Endothelial cell of umbilical vein (primary cell): ENCODE data around the gene PLEKHA7. TPM values are rescaled to one million over a fixed set of nuclear protein-coding genes. Genes with fewer than 3 reads are reported as not detected.

Experiments used
- BruUV-seq: library from RNA; stranded (reverse); fragments of 400-500 nt; replicated peaks from 2 replicates; lab custom pipeline; 2021; lab: Mats Ljungman, UMichigan
- CTCF ChIA-PET: fragments of 300-600, 350-600 bp; sonication (Branson Sonifier 250); formaldehyde crosslinking; loops from one replicate; lab custom pipeline; 2021; ENCODE audit warnings: antibody characterized with exemption, inconsistent platforms; lab: Charles Lee
- POLR2A ChIA-PET: fragments of 300-600, 350-600 bp; sonication (Branson Sonifier 250); formaldehyde crosslinking; loops from one replicate; lab custom pipeline; 2021; ENCODE audit warnings: antibody characterized with exemption, inconsistent platforms; lab: Charles Lee
- DNase-seq: peaks from one replicate; pipeline ENCODE4 v3.0.0-alpha.2; 2011; ENCODE audit warnings: low read depth, low spot score
- FAIRE-seq: peaks from 2 replicates; lab custom pipeline; 2011; peaks lifted over from hg19 to GRCh38; lab: Jason Lieb, UNC
- H2AFZ ChIP-seq: 2 replicates; pipeline ENCODE4 v1.6.0; 2012; ENCODE audit warnings: low read depth, low read length, control low read depth, inconsistent platforms
- H3K27ac ChIP-seq: 2 replicates; pipeline ENCODE4 v1.5.1; 2011; ENCODE audit warnings: low read depth, mild to moderate bottlenecking, control low read depth, low read length, moderate library complexity; ENCODE audit not compliant: insufficient read depth
- H3K27me3 ChIP-seq, 2 experiments: 2 replicates each; pipeline versions ENCODE4 v1.6.0 to v1.6.1; 2011; ENCODE audit warnings: low read length in 2 of 2, mixed read lengths in 1 of 2; ENCODE audit not compliant: control insufficient read depth in 2 of 2, insufficient read depth in 2 of 2
- H3K36me3 ChIP-seq, 2 experiments: 2 replicates in 1 of 2; 3 replicates in 1 of 2; pipeline ENCODE4 v1.5.1; 2011; ENCODE audit warnings: low read length in 2 of 2, mild to moderate bottlenecking in 1 of 2, moderate library complexity in 1 of 2; ENCODE audit not compliant: control insufficient read depth in 2 of 2, insufficient read depth in 2 of 2; ENCODE audit errors: extremely low read depth in 1 of 2
- H3K4me1 ChIP-seq: 3 replicates; pipeline ENCODE4 v1.5.1; 2011; ENCODE audit warnings: mild to moderate bottlenecking, low read length; ENCODE audit not compliant: control insufficient read depth, insufficient read depth; ENCODE audit errors: extremely low read depth
- H3K4me2 ChIP-seq: 2 replicates; pipeline ENCODE4 v1.6.1; 2011; ENCODE audit warnings: low read length, control low read depth, mixed read lengths; ENCODE audit not compliant: insufficient read depth
- H3K4me3 ChIP-seq, 3 experiments: fragments of 200-600 bp in 1 of 3; sonication (generic), shearing (Covaris generic) in 1 of 3; replicated peaks in 1 of 3; 2 replicates each; pipeline ENCODE4 v1.5.1; 2011 to 2016; ENCODE audit warnings: control low read depth in 3 of 3, low read length in 3 of 3, mild to moderate bottlenecking in 2 of 3, inconsistent platforms in 1 of 3, low read depth in 1 of 3, moderate library complexity in 1 of 3; ENCODE audit not compliant: insufficient read depth in 1 of 3
- H3K79me2 ChIP-seq: 2 replicates; pipeline ENCODE4 v1.6.0; 2012; ENCODE audit warnings: low read length, inconsistent platforms; ENCODE audit not compliant: control insufficient read depth, insufficient read depth
- H3K9ac ChIP-seq: replicated peaks from 2 replicates; pipeline ENCODE3; 2011; ENCODE audit warnings: low read length, control low read depth; ENCODE audit not compliant: insufficient read depth; ENCODE audit errors: extremely low read depth
- H3K9me1 ChIP-seq: replicated peaks from 3 replicates; pipeline ENCODE4 v1.6.0; 2011; ENCODE audit warnings: mild to moderate bottlenecking, low read length; ENCODE audit not compliant: control insufficient read depth, insufficient read depth; ENCODE audit errors: extremely low read depth
- H3K9me3 ChIP-seq: replicated peaks from 2 replicates; pipeline ENCODE4 v1.5.1; 2012; ENCODE audit warnings: low read length, inconsistent platforms; ENCODE audit not compliant: control insufficient read depth, insufficient read depth
- H4K20me1 ChIP-seq: replicated peaks from 2 replicates; pipeline ENCODE3; 2011; ENCODE audit warnings: mild to moderate bottlenecking, low read length; ENCODE audit not compliant: control insufficient read depth, insufficient read depth; ENCODE audit errors: extremely low read depth
- CTCF ChIP-seq, 2 donors: IDR thresholded peaks; 1 replicate in 1 of 2; 2 replicates in 1 of 2; pipeline ENCODE4 v1.5.1; 2011; ENCODE audit warnings: low read length in 2 of 2, mild to moderate bottlenecking in 2 of 2, moderate library complexity in 2 of 2, control low read depth in 1 of 2, inconsistent platforms in 1 of 2, low read depth in 1 of 2; ENCODE audit not compliant: insufficient read depth in 1 of 2; ENCODE audit errors: extremely low read depth in 1 of 2
- EZH2 ChIP-seq: IDR thresholded peaks from 2 replicates; pipeline ENCODE4 v1.6.1; 2012; ENCODE audit warnings: borderline replicate concordance, low read depth, mild to moderate bottlenecking, moderate library complexity, low read length, inconsistent platforms; ENCODE audit not compliant: severe bottlenecking
- FOS ChIP-seq: IDR thresholded peaks from 2 replicates; pipeline ENCODE4 v1.6.1; 2011; ENCODE audit warnings: mild to moderate bottlenecking, low read length, moderate library complexity, borderline replicate concordance; ENCODE audit not compliant: insufficient read depth
- GATA2 ChIP-seq: IDR thresholded peaks from 2 replicates; pipeline ENCODE4 v1.7.0; 2011; ENCODE audit warnings: low read depth, mild to moderate bottlenecking, moderate library complexity, mixed read lengths, low read length; ENCODE audit not compliant: insufficient read length, insufficient read depth
- JUN ChIP-seq: IDR thresholded peaks from 2 replicates; pipeline ENCODE4 v1.6.1; 2011; ENCODE audit warnings: borderline replicate concordance, low read depth; ENCODE audit not compliant: insufficient read length, insufficient read depth
- MAX ChIP-seq: IDR thresholded peaks from 2 replicates; pipeline ENCODE4 v1.6.1; 2011; ENCODE audit not compliant: insufficient read depth, insufficient read length
- MYC ChIP-seq: IDR thresholded peaks from one replicate; pipeline ENCODE4 v1.6.1; 2011; ENCODE audit warnings: mild to moderate bottlenecking, low read depth, low read length
- POLR2A ChIP-seq: IDR thresholded peaks from 2 replicates; pipeline ENCODE4 v1.6.1; 2012; ENCODE audit warnings: low read depth, mild to moderate bottlenecking, control low read depth, low read length
- POLR2AphosphoS5 ChIP-seq: IDR thresholded peaks from 2 replicates; pipeline ENCODE4 v1.6.1; 2012; ENCODE audit warnings: low read depth, mild to moderate bottlenecking, control low read depth, low read length, moderate library complexity; ENCODE audit not compliant: insufficient read depth
- dilution Hi-C: fragments of 300-500 bp; cut with MboI; formaldehyde crosslinking; loops from one replicate; pipeline ENCODE4 v1.15.0; 2019; ENCODE audit warnings: low sequenced_read_pairs; ENCODE audit not compliant: extremely low pct_ligation_motif_present
- intact Hi-C: fragments of 100-400 bp; cut with micrococcal nuclease; formaldehyde crosslinking; loops from one replicate; pipeline ENCODE4 v1.10.0; 2022
- polyA plus RNA-seq, 4 experiments: library from polyadenylated mRNA; depleted of rRNA in 3 of 4; stranded (reverse) in 3 of 4; unstranded in 1 of 4; fragments of >200 nt; gene quantifications; 2 replicates each; pipeline versions ENCODE4 v1.2.1 to v1.2.3, GENCODE V29; 2011 to 2012; ENCODE audit warnings: missing spikeins in 1 of 4
- total RNA-seq: library from RNA; stranded (reverse); gene quantifications from 2 replicates; pipeline ENCODE4 v1.2.3, GENCODE V29; 2021

PLEKHA7 gene
- total and polyA plus RNA-seq, 2 donors (not counting 3 experiments of a cell fraction or from before 2014, with no cell fraction given): 1.7 to 3.8 TPM

GRCh38 chr11:16758382-16759024, 255.7 kb downstream of the PLEKHA7 start:
- Histone ChIP-seq H3K4me2 (no peak overlapping the region), H2AFZ (no peak overlapping the region), H3K4me3 (no peak overlapping the region), H4K20me1 (no peaks in the 10 kb centered on the region), H3K27me3 (no peaks in the 10 kb centered on the region), H3K79me2 (no peaks in the 10 kb centered on the region), H3K9me1 (no peaks in the 10 kb centered on the region), H3K9ac (no peak overlapping the region), H3K4me1 (peaks cover 14% of the 10 kb centered on the region), H3K36me3 (peaks cover 4 to 10% of the 10 kb centered on the region in 2 experiments), H3K9me3 (no peaks in the 10 kb centered on the region), H3K27ac (peak overlapping the region; percentile 89)
- FAIRE-seq: no peak
- BruUV-seq: no TSS peak
- CTCF ChIA-PET: no interaction called here
- DNase-seq: no peak
- intact Hi-C loops: loop anchor here (1.0 kb wide), 1 partner anchor 20 kb away; the partner anchor contains the start of gene C11orf58
- POLR2A ChIA-PET: no interaction called here
- dilution Hi-C loops: no loop called here
- no peak for TF ChIP-seq FOS
- TF ChIP-seq MYC: no peak
- no peak for TF ChIP-seq CTCF (IDR thresholded peaks at IDR 0.05; ENCODE audit: extremely low read depth in 1 of 2, insufficient read depth in 1 of 2, low read depth in 1 of 2, low read length in 2 of 2)
- TF ChIP-seq GATA2: no peak
- TF ChIP-seq POLR2AphosphoS5: no peak
- TF ChIP-seq JUN: no peak
- no peak for TF ChIP-seq POLR2A
- TF ChIP-seq EZH2: no peak
- no peak for TF ChIP-seq MAX
